Spleen (tissue), 11 donors: ENCODE measurements around the gene UMOD. TPM values are rescaled to one million over a fixed set of nuclear protein-coding genes. Genes with fewer than 3 reads are reported as not detected.

ENCODE experiments used
- DNase-seq: peaks from one replicate; pipeline ENCODE4 v3.0.0-alpha.2; 2020
- H3K27ac ChIP-seq, 8 donors: fragments of 200-600 bp; sonication (generic) in 7 of 8; 1 replicate in 4 of 8; 2 replicates in 4 of 8; pipeline versions ENCODE4 v1.5.0 to v1.8.0; 2016 to 2021; ENCODE audit warnings: inconsistent platforms in 4 of 8, mild to moderate bottlenecking in 4 of 8, moderate library complexity in 1 of 8
- H3K27me3 ChIP-seq, 7 donors: fragments of 200-600 bp; sonication (generic) in 6 of 7; replicated peaks in 1 of 7; 1 replicate in 4 of 7; 2 replicates in 3 of 7; pipeline versions ENCODE4 v1.5.0 to v1.8.0; 2016 to 2021; ENCODE audit warnings: inconsistent platforms in 3 of 7, mild to moderate bottlenecking in 1 of 7
- H3K36me3 ChIP-seq, 6 donors: fragments of 200-600 bp; sonication (generic) in 5 of 6; 1 replicate in 4 of 6; 2 replicates in 2 of 6; pipeline versions ENCODE4 v1.5.0 to v1.8.0; 2016 to 2021; ENCODE audit warnings: inconsistent platforms in 2 of 6
- H3K4me1 ChIP-seq, 6 donors: fragments of 200-600 bp; sonication (generic) in 5 of 6; 1 replicate in 3 of 6; 2 replicates in 3 of 6; pipeline versions ENCODE4 v1.5.0 to v1.8.0; 2016 to 2021; ENCODE audit warnings: inconsistent platforms in 3 of 6
- H3K4me3 ChIP-seq, 8 donors: fragments of 200-600 bp; sonication (generic) in 7 of 8; 1 replicate in 4 of 8; 2 replicates in 4 of 8; pipeline versions ENCODE4 v1.5.0 to v1.8.0; 2016 to 2021; ENCODE audit warnings: inconsistent platforms in 4 of 8, mild to moderate bottlenecking in 4 of 8, moderate library complexity in 2 of 8
- H3K9me3 ChIP-seq, 8 donors: fragments of 200-600 bp; sonication (generic) in 7 of 8; 1 replicate in 4 of 8; 2 replicates in 4 of 8; pipeline versions ENCODE4 v1.5.0 to v1.8.0; 2016 to 2021; ENCODE audit warnings: inconsistent platforms in 4 of 8
- POLR2A ChIP-seq, 3 donors: fragments of 450-650 bp; IDR thresholded peaks; one replicate each; pipeline ENCODE4 v1.5.1; 2017; ENCODE audit warnings: antibody characterized with exemption in 3 of 3, mild to moderate bottlenecking in 1 of 3
- POLR2AphosphoS5 ChIP-seq, 3 donors: sonication (generic); formaldehyde crosslinking; IDR thresholded peaks; one replicate each; pipeline ENCODE4 v1.5.1; 2017; ENCODE audit warnings: antibody characterized with exemption in 3 of 3
- whole genome bisulfite sequencing, 5 donors: extraction: QIAGEN DNeasy Blood & Tissue Kit in 3 of 5; methylation state at CpG; one replicate each; pipeline versions ENCODE4 v1.1.5 to v1.1.7; 2013 to 2018; 5-methylcytosine and 5-hydroxymethylcytosine counted together
- intact Hi-C: fragments of 100-400 bp; cut with DNase I; formaldehyde crosslinking; loops from one replicate; pipeline ENCODE4 v1.15.0; 2023; ENCODE audit warnings: low total_unique reads
- polyA plus RNA-seq, 3 donors: library from polyadenylated mRNA; stranded (reverse); fragments of 200-250 nt; gene quantifications; one replicate each; pipeline ENCODE4 v1.2.1, GENCODE V29; 2013
- total RNA-seq, 7 donors: library from RNA; depleted of rRNA in 3 of 7; stranded (reverse); fragments of >200 nt in 3 of 7; fragmentation: NEBNext Ultra II Directional in 4 of 7; extraction: Animal tissue kit (Norgen Biotek cat#: 25700) in 4 of 7; gene quantifications; one replicate each; pipeline versions ENCODE4 v1.1.0 to v1.2.1, GENCODE V29; 2016 to 2021
- TF ChIP-seq, protein P1 (sequence below), 11 experiments: fragments of 200-600 bp in 7 of 11; fragments of 450-650 bp in 4 of 11; sonication (generic) in 4 of 11; IDR thresholded peaks in 8 of 11; conservative IDR thresholded peaks in 3 of 11; 1 replicate in 7 of 11; 2 replicates in 4 of 11; pipeline versions ENCODE4 v1.4.0 to v1.8.0; 2016 to 2021; ENCODE audit warnings: antibody characterized with exemption in 11 of 11, inconsistent platforms in 4 of 11, mild to moderate bottlenecking in 1 of 11
- donor health status: healthy with polysubstance abuse.
- donor health status: DM: no; HTN: no; CAD: no; lungs with moderate emphysema.
- donor health status: DM: no; HTN: no; CAD: no.
- donor health status: Bipolar disorder and iron deficiency.
- donor health status: healthy.
- donor health status: DM: no; HTN: no; CAD: no.
- donor health status: DM: yes; HTN: yes; CAD: no.

UMOD gene
- total and polyA plus RNA-seq, 10 donors: 0.17 TPM; not detected in 9

DNA sequence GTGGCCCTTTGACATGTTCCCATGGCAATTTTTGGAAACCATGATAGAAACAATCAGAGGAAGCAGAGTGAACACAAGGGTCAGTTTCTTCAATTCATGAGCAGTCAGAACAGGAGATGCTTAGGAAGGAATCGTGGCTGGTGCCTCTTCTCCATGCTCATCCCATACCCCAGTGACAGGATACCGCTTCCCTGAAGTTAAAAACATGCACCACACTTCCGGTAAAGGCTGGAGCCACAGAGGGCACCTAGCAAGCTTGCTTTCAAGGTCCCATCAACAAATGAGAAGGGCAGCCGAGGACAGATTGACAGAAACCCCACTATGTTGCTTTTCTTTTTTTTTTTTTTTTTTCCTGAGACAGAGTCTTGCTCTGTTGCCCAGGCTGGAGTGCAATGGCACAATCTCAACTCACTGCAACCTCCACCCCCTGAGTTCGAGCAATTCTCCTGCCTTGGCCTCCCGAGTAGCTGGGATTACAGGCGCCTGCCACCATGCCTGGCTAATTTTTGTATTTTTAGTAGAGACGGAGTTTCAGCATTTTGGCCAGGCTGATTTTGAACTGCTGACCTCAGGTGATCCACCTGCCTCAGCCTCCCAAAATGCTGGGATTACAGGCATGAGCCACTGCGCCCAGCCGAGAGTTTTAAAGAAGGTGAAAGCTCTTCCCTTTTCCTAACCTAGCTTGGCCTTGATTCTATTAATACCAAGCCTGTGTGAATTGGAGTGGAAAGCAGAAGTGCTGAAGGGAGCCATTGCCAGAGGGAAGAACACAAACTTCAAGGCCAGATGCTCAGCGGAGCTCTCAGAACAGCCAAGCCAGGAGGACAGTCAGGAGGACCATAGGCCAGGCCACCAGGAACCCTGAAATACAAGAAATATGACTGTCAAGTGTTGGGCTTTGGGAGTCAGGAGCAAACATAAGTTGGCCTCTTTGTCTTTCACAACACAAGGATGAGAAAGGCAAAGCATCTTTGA is 41.8 kb downstream of the UMOD start:
- Histone ChIP-seq H3K9me3 (no peaks in the 10 kb centered on the region), H3K27me3 (peaks cover 0 to 4% (median 0%) of the 10 kb centered on the region in 7 donors), H3K4me3 (no peak overlapping the region), H3K36me3 (no peaks in the 10 kb centered on the region), H3K27ac (no peak overlapping the region), H3K4me1 (no peaks in the 10 kb centered on the region)
- 71 to 85% (median 77%) methylated on average over 11 of the region's 11 CpGs for WGBS, 5 donors
- intact Hi-C loops: no loop called here
- no peak for TF ChIP-seq POLR2AphosphoS5 (IDR thresholded peaks at IDR 0.05)
- DNase-seq: no peak

DNA sequence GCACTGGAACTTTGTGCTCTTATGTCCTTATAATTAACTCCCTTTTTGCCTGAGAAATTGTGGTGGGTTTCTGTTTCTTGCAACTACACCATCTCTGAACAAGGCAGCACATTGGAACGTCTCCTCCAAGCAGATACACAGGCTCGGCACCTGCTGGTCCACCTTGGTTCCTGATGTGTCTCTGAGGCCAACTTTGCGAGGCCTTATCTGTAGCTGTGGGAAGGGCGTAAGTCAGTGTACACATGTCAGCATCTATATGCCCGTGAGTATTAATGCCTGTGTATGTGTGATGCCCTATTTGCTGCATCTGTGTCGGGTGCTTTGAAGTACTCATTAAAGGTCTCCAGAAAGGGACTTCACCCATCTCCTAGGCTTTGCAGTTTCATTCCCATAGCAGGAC is 42.7 kb downstream of the UMOD start:
- Histone ChIP-seq H3K27ac (no peak overlapping the region), H3K9me3 (no peaks in the 10 kb centered on the region), H3K27me3 (peaks cover 0 to 4% (median 0%) of the 10 kb centered on the region in 7 donors), H3K4me3 (no peak overlapping the region), H3K36me3 (no peaks in the 10 kb centered on the region), H3K4me1 (no peaks in the 10 kb centered on the region)
- WGBS, 5 donors: 83 to 88% (median 88%) methylated on average over 6 of the region's 6 CpGs
- intact Hi-C loops: no loop called here
- TF ChIP-seq, protein P1, sequence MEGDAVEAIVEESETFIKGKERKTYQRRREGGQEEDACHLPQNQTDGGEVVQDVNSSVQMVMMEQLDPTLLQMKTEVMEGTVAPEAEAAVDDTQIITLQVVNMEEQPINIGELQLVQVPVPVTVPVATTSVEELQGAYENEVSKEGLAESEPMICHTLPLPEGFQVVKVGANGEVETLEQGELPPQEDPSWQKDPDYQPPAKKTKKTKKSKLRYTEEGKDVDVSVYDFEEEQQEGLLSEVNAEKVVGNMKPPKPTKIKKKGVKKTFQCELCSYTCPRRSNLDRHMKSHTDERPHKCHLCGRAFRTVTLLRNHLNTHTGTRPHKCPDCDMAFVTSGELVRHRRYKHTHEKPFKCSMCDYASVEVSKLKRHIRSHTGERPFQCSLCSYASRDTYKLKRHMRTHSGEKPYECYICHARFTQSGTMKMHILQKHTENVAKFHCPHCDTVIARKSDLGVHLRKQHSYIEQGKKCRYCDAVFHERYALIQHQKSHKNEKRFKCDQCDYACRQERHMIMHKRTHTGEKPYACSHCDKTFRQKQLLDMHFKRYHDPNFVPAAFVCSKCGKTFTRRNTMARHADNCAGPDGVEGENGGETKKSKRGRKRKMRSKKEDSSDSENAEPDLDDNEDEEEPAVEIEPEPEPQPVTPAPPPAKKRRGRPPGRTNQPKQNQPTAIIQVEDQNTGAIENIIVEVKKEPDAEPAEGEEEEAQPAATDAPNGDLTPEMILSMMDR (IDR thresholded peaks at IDR 0.05 in 8 of 11, conservative IDR thresholded peaks at IDR 0.05 in 3 of 11): no peak
- no peak for TF ChIP-seq POLR2A (IDR thresholded peaks at IDR 0.05)
- TF ChIP-seq POLR2AphosphoS5 (IDR thresholded peaks at IDR 0.05): no peak
- DNase-seq: no peak

DNA sequence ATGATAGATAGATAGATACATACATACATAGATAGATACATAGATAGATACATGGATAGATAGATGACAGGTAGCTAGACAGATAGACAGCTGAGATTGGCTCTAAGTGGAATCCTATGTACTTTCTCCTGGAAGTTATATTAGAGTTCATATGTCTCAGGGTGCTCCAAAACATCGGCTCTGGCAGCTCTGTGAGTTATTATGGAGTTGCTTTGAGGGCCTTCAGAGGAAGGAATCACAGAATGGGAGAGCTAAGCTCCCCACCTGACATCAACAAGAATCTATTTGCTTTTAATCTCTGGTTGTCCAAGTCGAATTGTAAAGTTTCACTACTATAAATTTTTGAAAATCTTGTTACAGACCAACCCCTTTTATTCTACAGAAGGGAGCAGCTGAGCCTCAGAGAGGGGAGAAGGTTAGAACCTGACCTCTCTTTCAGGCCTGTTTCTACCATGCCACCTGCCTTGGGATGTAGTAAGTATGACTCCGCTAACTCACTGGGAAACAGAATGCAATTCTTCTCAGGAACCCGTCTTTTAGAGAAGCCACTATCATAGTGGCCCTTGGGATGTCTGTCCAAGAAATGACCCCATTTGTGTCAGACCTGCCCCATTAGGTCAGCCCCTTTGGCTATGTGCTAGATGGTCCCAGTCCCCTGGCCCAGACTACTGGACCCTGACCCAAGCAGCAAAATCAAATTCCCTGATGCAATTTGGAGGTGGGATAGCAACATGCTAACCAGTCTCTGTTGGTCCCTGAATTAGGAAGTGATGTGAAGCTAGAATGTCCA is 43.5 kb downstream of the UMOD start:
- Histone ChIP-seq H3K4me3 (no peak overlapping the region), H3K9me3 (no peaks in the 10 kb centered on the region), H3K27me3 (peaks cover 0 to 6% (median 0%) of the 10 kb centered on the region in 7 donors), H3K36me3 (no peaks in the 10 kb centered on the region), H3K4me1 (no peaks in the 10 kb centered on the region), H3K27ac (no peak overlapping the region)
- intact Hi-C loops: no loop called here
- WGBS, 5 donors: 65 to 79% (median 71%) methylated on average over 4 of the region's 4 CpGs
- TF ChIP-seq POLR2AphosphoS5 (IDR thresholded peaks at IDR 0.05) (no peak), POLR2A (IDR thresholded peaks at IDR 0.05) (no peak)
- TF ChIP-seq, protein P1 (IDR thresholded peaks at IDR 0.05 in 8 of 11, conservative IDR thresholded peaks at IDR 0.05 in 3 of 11): no peak
- DNase-seq: no peak

DNA sequence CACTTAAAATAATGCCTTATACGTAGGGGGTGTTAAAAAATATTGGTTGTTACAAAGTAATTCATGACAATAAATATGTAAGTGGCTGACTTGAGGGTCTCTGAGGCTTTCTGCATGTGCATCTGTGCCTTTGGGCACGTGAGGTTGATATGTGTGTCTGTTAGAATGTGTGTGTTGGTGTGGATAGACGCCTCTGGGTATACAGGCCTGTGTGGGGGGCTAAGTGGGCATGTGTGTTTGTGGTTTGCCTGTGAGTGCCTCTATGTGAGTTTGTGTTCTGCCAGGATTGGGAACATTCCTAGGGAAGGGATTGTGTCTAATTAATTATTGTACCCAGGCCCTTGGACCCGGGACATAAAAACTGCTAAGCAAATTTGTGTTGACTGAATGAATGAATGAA is 44.2 kb downstream of the UMOD start:
- Histone ChIP-seq H3K4me3 (no peak overlapping the region), H3K9me3 (no peaks in the 10 kb centered on the region), H3K27me3 (peaks cover 0 to 10% (median 0%) of the 10 kb centered on the region in 7 donors), H3K27ac (no peak overlapping the region), H3K36me3 (no peaks in the 10 kb centered on the region), H3K4me1 (no peaks in the 10 kb centered on the region)
- 74 to 86% (median 75%) methylated on average over 4 of the region's 4 CpGs for WGBS, 5 donors
- intact Hi-C loops: no loop called here
- TF ChIP-seq, protein P1 (IDR thresholded peaks at IDR 0.05 in 8 of 11, conservative IDR thresholded peaks at IDR 0.05 in 3 of 11): no peak
- TF ChIP-seq POLR2AphosphoS5 (IDR thresholded peaks at IDR 0.05): no peak
- no peak for TF ChIP-seq POLR2A (IDR thresholded peaks at IDR 0.05)
- DNase-seq: no peak
